ENCODE measurements around the gene KRTAP1-1. TPM values are rescaled to one million over a fixed set of nuclear protein-coding genes. Genes with fewer than 3 reads are reported as not detected.

Gene KRTAP1-1
- total and polyA plus RNA-seq, 2 of the 4 experiments (the other 2 are of a cell fraction) = 0.90 to 1.2 TPM

DNA sequence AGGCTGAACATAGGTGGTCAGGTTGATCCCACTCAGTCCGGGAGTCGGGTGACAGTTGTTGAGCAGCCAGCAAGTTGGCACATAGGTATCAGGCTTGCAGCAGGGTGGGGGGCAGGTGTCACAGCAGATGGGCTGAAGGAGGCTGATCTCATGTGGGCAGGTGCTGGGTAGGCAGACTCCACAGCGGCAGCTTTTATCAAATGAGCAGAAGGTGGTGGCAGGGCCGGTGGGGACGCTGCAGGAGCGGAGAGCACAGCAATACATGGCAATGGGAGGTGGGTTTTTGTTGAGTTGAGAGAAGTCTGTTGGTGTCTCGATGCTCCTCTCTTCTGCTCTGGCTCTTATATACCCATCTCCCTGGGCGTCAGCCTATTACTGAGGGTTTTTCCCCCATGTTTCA, 32.4 kb downstream of the KRTAP1-1 start, which contains the start of gene KRTAP3-1:
TSS of gene KRTAP3-1 (minus strand) at position 318 of the 400 bp plus-strand sequence. CDS start at position 264, 54 bp downstream.
- no peak within 1 kb of the TSS for H3K9ac ChIP-seq (ENCODE audit: low read depth, low read length)
- no peaks in the 10 kb centered on the region for H3K9me3 ChIP-seq (ENCODE audit: control insufficient read depth, insufficient read depth, low read length)
- H2BK20ac ChIP-seq (ENCODE audit: low read depth, low read length) = no peak within 1 kb of the TSS
- H3K23ac ChIP-seq (ENCODE audit: low read depth, low read length) = no peak within 1 kb of the TSS
- H3K9me1 ChIP-seq (ENCODE audit: insufficient read depth, low read length) = no peaks in the 10 kb centered on the region; the same call in 1 of the 2 replicates
- POLR2A ChIA-PET (ENCODE audit: unreplicated experiment) = no interaction called here
- H4K8ac ChIP-seq (ENCODE audit: low read depth in 2 of 2, low read length in 2 of 2) = no peak within 1 kb of the TSS
- DNase-seq = no peak
- H3K4me2 ChIP-seq (ENCODE audit: low read depth, low read length) = no peak within 1 kb of the TSS
- H3K56ac ChIP-seq (ENCODE audit: extremely low read depth, insufficient read depth, low read length) = no peak within 1 kb of the TSS
- H4K5ac ChIP-seq (ENCODE audit: low read depth, low read length) = no peak within 1 kb of the TSS
- no peak within 1 kb of the TSS for H2BK120ac ChIP-seq (ENCODE audit: low read depth, low read length)
- 100% methylated on average over 2 of the region's 8 CpGs; no CpG with 5 or more reads in 1 of the 2 experiments for WGBS, 2 experiments (ENCODE audit: extremely low coverage in 2 of 2, insufficient read length in 1 of 2)
- no peak within 1 kb of the TSS for H2AK9ac ChIP-seq (replicated peaks; ENCODE audit: low read depth, low read length, poor library complexity)
- no peaks in the 10 kb centered on the region for H3K27me3 ChIP-seq (ENCODE audit: control insufficient read depth, insufficient read depth, low read length)
- H3K4me1 ChIP-seq (ENCODE audit: control insufficient read depth, insufficient read depth, low read length) = peaks cover 1% of the 10 kb centered on the region; the same call in 1 of the 2 replicates
- CTCF ChIA-PET = interaction anchor here (0.6 kb wide), 1 partner anchor 17 kb away, joined by 6 read pairs; no protein-coding TSS in a partner anchor
- dilution Hi-C loops (cut with HindIII; ENCODE audit: low sequenced_read_pairs, unreplicated experiment) (no loop called here), in situ Hi-C loops (cut with MboI; ENCODE audit: low sequenced_read_pairs) (no loop called here), intact Hi-C loops (cut with micrococcal nuclease) (no loop called here)
- H3K27ac ChIP-seq (ENCODE audit: insufficient read depth, low read length) = no peak within 1 kb of the TSS
- no peak within 1 kb of the TSS for H3K18ac ChIP-seq (ENCODE audit: low read depth, low read length)
- no peak within 1 kb of the TSS for H2AK5ac ChIP-seq (ENCODE audit: low read depth, low read length)
- no peak for ATAC-seq (ENCODE audit: low read depth)
- H2AFZ ChIP-seq (replicated peaks; ENCODE audit: low read length, poor library complexity) = no peak within 1 kb of the TSS
- no peak within 1 kb of the TSS for H3K14ac ChIP-seq (replicated peaks; ENCODE audit: low read depth, low read length)
- no peak within 1 kb of the TSS for H2BK15ac ChIP-seq (ENCODE audit: low read depth, low read length)
- H3K4me3 ChIP-seq (ENCODE audit: insufficient read depth, low read depth, low read length) = no peak within 1 kb of the TSS
- H3K4ac ChIP-seq (ENCODE audit: low read depth, low read length) = no peak within 1 kb of the TSS
- H4K91ac ChIP-seq (ENCODE audit: insufficient read depth, low read depth, low read length) = no peak within 1 kb of the TSS
- H3K79me1 ChIP-seq (ENCODE audit: low read depth in 1 of 2, low read length in 2 of 2) = no peaks in the 10 kb centered on the region
- no peak within 1 kb of the TSS for H2BK5ac ChIP-seq (ENCODE audit: low read depth, low read length, poor library complexity, severe bottlenecking)
- no peaks in the 10 kb centered on the region for H4K20me1 ChIP-seq (ENCODE audit: insufficient read depth, low read length)
- TF ChIP-seq CHD1 (IDR thresholded peaks at IDR 0.05; ENCODE audit: low read depth, low read length) (no peak), MAFK (IDR thresholded peaks at IDR 0.05; ENCODE audit: low read depth, low read length) (no peak), CEBPB (IDR thresholded peaks at IDR 0.05; ENCODE audit: low read depth, low read length) (no peak), BHLHE40 (IDR thresholded peaks at IDR 0.05; ENCODE audit: low read depth, low read length) (no peak), POLR2A (IDR thresholded peaks at IDR 0.05; ENCODE audit: low read depth, low read length) (no peak), MAZ (IDR thresholded peaks at IDR 0.05; ENCODE audit: borderline replicate concordance, low read depth, low read length) (no peak)
- TF ChIP-seq, protein P1, sequence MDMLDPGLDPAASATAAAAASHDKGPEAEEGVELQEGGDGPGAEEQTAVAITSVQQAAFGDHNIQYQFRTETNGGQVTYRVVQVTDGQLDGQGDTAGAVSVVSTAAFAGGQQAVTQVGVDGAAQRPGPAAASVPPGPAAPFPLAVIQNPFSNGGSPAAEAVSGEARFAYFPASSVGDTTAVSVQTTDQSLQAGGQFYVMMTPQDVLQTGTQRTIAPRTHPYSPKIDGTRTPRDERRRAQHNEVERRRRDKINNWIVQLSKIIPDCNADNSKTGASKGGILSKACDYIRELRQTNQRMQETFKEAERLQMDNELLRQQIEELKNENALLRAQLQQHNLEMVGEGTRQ (IDR thresholded peaks at IDR 0.05; ENCODE audit: low read depth, low read length) = no peak
- BruUV-seq (replicated peaks) = no TSS peak
- no peaks in the 10 kb centered on the region for H3K36me3 ChIP-seq (ENCODE audit: control insufficient read depth, insufficient read depth, low read length)
